Measurements from ENCODE around the gene FAHD2B. TPM values are rescaled to one million over a fixed set of nuclear protein-coding genes. Genes with fewer than 3 reads are reported as not detected.
"Not testable (repeated sequence)": the region's sequence is repeated elsewhere in the genome, so short reads cannot be mapped to it uniquely, and the experiment has no call there.

FAHD2B gene
- total RNA-seq = 4.5 TPM

DNA sequence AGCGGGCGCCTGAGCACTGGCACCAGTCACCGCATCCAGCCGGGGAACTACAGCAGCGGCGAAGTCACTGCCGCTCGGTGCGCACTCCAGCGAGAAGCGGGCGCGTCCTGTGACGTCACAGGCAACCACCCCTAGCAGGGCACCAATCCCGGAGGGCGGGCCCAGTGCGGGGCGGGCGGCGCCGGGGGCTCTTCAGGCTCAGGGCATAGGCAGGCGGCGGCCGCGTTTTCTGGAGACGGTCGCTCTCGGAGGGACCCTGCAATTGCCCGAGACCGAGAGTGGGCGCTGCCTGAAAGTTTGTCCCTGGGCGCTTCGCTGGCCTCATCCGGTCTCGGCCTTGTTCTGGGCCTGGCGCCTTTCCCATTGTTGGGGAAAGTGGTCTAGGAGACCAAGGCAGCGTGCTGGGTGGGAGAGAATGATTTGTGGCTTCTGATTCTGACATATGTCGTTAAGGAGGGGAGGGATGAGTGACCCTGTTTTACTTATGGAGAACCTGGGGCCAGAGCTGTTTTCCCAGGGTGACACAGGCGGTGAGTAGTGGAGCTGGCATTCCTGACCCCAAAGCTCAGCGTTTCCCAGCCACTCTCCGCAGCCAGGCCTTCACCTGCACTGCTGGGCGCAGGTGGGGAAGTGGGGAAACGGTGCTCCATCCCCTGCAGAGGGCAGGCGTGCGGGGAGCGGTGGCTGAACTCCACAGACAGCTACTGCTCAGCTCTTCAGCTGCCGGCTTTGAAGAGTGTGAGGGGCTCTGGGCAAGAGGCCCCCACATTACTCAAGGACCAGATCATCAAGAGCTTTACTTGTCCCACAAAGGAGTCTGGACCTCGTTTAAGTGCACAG lies at the start of gene FAHD2B:
Gene FAHD2B, minus strand, starts transcription at position 111 of the 840 bp plus-strand sequence. CDS start 3,176 bp downstream, outside the sequence.
- DNase-seq = peak; percentile 74

GRCh38 chr2:97144016-97144415 lies 49.3 kb upstream of the FAHD2B start:
- not testable (repeated sequence) for DNase-seq

DNA sequence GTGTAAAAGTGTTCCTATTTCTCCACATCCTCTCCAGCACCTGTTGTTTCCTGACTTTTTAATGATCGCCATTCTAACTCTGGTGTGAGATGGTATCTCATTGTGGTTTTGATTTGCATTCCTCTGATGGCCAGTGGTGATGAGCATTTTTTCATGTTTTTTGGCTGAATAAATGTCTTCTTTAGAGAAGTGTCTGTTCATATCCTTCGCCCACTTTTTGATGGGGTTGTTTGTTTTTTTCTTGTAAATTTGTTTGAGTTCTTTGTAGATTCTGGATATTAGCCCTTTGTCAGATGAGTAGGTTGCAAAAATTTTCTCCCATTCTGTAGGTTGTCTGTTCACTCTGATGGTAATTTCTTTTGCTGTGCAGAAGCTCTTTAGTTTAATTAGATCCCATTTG lies 34.4 kb upstream of the FAHD2B start:
- not testable (repeated sequence) for DNase-seq

- not testable (repeated sequence) for DNase-seq
Measured at GRCh38 chr2:97113882-97114255, 19.2 kb upstream of the FAHD2B start.

DNA sequence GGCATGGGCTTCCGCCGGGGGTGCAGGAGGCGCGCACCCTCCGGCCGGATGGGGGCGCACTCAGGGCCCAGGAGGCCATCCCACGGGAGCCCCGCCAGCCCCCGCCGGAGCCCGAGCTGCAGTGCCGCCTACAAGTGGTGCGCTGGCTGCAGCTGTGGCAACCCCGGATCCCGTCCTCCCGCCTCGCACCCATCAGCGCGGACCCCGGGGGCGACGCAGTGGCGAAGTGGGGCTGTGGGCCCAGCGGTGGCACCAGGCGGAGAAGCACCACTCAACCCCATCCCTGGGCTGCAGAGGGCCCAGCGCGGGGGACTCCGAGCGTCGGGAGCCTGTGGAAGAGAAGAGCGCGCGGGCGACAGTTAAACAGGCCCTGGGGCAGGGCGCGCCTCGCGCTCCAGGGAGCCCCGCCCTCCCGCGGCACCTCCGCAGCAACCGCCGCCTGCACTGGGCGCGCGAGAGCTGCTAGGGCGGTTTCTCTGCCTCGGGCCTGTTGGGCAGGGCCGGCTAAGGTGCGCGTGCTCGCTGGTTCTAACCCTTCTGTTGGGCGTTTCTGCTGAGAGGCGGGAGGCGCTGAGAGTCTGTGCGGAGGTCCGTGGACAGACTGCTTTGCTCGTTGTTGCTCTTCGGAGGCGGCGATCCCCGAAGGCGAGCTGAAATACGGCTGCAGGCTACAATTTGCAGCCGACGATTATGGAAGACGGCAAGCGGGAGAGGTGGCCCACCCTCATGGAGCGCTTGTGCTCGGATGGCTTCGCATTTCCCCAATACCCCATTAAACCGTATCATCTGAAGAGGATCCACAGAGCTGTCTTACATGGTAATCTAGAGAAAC lies 18.6 kb upstream of the FAHD2B start, which contains the start of gene ANKRD36:
Gene ANKRD36, plus strand, starts transcription at position 104 of the 832 bp plus-strand sequence. Its CDS starts 587 bp downstream, at position 691.
- DNase-seq = not testable (repeated sequence)

DNA sequence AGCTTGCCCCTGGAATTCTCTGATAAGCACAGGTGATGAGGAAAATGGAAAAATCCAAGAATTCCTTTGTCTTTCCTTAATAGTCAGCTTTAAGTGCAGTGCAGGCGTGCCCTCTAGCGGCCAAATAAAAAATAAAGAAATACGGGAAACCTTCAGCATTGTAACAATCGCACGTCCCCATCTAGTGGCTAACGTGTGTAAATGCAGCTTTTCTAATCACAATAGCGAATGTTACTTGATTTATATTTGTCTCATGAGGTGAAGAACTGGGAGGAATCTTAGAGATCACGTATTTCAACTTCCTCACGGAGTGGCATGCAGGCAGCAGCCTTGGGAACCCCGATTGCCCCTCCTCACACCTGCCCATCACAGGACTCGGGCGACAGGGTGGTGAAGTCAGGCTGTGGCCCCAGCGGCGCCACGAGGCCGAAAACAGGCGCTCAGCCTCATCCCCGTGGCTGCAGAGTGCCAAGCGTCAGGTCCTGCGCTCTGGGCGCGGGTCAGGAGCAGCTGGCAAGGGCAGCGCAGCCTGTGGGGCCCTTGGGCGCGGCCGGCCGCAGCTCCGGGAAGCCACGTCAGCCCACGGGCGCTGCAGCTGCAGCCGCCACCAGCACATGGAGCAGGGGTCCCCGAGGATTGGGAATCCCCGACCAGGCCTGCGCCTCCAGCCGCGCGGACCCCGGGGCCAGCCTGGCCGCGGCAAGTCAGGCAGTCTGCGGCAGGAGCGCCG lies 17.8 kb upstream of the FAHD2B start:
- DNase-seq = not testable (repeated sequence)

DNA sequence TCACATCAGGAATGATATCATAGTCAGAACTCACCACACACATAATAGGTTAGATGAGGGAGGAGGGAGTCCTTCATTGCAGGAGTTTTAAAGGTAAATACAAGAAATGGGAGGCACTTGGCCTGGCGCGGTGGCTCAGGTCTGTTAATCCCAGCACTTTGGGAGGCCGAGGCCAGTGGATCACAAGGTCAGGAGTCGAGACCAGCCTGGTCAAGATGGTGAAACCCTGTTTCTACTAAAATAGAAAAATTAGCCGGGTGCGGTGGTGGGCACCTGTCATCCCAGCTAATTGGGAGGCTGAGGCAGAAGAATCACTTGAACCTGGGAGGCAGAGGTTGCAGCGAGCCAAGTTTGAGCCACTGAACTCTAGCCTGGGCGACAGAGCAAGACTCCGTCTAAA lies 16.6 kb upstream of the FAHD2B start:
- DNase-seq = not testable (repeated sequence)

DNA sequence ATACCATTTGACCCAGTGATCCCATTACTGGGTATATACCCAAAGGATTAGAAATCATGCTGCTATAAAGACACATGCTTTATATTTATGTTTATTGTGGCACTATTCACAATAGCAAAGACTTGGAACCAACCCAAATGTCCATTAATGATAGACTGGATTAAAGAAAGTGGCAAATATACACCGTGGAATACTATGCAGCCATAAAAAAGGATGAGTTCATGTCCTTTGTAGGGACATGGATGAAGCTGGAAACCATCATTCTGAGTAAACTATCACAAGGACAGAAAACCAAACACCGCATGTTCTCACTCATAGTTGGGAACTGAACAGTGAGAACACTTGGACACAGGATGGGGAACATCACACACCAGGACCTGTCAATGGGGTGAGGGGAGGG lies 12.2 kb upstream of the FAHD2B start:
- not testable (repeated sequence) for DNase-seq

- not testable (repeated sequence) for DNase-seq
Measured at GRCh38 chr2:97098786-97099372, 4.2 kb upstream of the FAHD2B start.

- no peak for DNase-seq
Measured at GRCh38 chr2:97095661-97096060, 979 bp upstream of the FAHD2B start.

- DNase-seq = not testable (repeated sequence)
Measured at GRCh38 chr2:97093983-97094771, 505 bp downstream of the FAHD2B start.

DNA sequence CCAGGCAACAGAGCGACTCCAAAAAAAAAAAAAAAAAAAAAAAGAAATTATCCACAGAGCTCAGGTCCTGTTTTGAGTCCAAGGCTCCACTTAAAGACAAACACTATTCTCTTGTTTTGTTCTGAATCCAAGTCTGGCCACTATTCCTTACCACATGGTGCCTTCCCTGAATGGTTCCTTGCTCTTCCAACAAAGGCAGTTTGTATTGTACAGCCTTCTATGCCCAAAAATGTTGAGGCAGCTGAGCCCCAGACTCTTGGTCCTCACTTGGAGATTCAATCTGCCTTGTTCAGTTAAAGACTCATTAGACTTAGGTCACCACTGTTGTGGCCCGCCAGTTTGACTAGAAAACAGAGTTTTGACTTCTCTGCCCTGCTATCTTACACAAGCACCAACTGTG lies 1.7 kb downstream of the FAHD2B start:
- DNase-seq = not testable (repeated sequence)

DNA sequence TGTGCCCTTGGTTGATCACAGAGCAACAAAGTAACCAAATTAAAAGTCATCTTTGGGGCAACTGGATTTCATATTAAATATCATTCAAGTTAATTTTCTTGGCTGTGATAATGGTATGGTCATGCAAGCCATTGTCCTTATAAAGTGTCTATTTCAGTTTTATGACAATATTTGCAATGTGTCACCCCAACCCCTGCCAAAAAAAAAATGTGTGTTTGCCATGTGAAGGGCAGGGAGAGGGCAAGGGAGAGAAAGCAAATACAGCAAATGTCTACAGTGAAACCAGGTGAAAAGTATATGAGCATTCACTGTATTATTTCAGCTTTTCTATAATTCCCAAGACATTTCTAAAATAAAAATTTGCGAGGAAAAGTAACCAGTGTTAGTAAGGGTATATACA lies 6.0 kb downstream of the FAHD2B start:
- not testable (repeated sequence) for DNase-seq

DNA sequence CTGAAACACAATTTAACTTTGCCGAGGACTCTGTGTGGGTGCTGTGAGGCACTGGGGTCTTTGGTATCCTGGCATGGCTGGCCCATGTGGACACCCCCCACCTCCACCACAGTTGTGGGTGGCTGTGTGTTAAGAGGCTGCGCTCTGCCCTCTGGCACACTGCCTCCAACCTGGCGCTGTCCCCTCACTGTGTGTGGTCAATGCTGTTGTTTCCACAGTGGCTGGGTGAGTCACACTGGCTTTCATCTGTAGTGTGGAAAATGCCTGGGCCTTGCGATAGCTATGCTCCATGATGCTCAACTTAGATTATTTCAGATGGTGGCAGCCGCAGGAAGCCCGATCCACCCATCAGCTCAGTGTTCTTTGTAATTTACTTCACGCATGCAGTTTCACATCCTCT lies 9.6 kb downstream of the FAHD2B start:
- not testable (repeated sequence) for DNase-seq

DNA sequence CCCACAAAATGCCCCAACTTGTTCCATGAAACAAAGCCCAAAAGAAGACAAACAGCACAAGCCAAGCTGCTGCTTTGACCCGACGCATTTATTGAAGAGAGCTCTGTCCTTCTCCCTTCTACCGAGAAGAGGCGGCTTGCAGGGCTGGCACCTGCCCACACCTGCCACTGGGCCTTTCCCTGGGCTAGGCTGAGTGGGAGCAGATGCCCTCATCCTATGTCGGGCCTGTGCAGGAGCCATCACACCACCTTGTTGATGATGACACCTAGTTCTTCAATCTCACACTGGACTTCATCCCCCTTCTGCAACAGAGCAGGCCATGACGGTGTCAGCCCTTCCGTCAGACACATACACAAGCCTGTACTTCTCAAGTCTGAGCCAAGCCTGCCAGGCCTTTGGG lies 11.2 kb downstream of the FAHD2B start:
- DNase-seq = not testable (repeated sequence)

DNA sequence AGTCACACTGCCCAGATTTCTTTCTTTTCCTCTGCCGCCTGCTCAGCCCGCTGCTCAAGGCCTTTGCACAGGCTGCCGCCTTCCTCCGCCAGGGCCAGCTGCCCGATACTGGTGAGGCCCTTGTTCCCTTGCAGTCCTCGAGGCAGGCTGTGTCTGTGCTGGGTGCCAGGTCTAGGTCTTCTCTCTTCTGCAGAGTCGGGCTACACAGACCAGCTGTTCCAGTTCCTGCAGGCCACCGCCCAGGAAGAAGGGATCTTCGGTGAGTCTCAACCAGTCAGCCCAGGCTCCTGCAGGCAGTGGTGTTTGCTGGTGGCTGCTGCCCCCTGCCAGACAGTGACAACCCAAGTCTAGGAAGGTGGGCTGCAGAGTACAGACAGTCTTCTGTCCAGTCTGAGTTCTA lies 12.5 kb downstream of the FAHD2B start:
- not testable (repeated sequence) for DNase-seq

GRCh38 chr2:97080855-97081254 lies 13.8 kb downstream of the FAHD2B start:
- not testable (repeated sequence) for DNase-seq

- not testable (repeated sequence) for DNase-seq
Measured at GRCh38 chr2:97077213-97077612, 17.5 kb downstream of the FAHD2B start.

DNA sequence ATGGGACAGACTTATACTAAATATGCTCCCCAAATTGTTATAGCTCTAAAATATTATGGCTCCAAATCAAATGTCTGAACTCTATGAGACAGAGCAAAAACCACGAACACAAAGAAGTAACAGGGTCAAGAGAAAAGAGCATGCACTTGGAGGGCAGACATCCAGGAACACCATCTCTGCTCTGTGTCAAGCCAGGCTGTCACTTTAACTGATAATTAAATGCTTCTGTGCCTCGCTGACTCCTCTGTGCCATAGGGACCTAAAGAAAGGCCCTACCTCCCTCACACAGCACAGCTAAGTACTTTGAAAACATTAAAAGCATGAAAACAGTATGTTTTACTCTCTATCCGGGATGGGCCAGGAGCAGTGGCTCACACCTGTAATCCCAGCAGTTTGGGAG lies 23.8 kb downstream of the FAHD2B start:
- not testable (repeated sequence) for DNase-seq

GRCh38 chr2:97068722-97069121 lies 26.0 kb downstream of the FAHD2B start:
- DNase-seq = not testable (repeated sequence)

GRCh38 chr2:97068074-97068473 lies 26.6 kb downstream of the FAHD2B start:
- no peak for DNase-seq

Data from occipital lobe (tissue), 2 donors.